ENCODE measurements around the gene KIF16B. TPM values are rescaled to one million over a fixed set of nuclear protein-coding genes. Genes with fewer than 3 reads are reported as not detected.

The KIF16B gene
- total and polyA plus RNA-seq, 2 of the 8 experiments (the other 6 are each of a cell fraction or from before 2014, with no cell fraction given) = 3.0 to 9.2 TPM

- Histone ChIP-seq H3K23me2 (ENCODE audit: low read depth, low read length) (no peaks in the 10 kb centered on the region), H4K5ac (ENCODE audit: insufficient read length, low read depth, low read length) (no peak overlapping the region), H4K20me1 (replicated peaks in 1 of 2; ENCODE audit: control insufficient read depth in 1 of 2, insufficient read depth in 2 of 2, low read length in 2 of 2) (no peaks in the 10 kb centered on the region), H3K23ac (ENCODE audit: insufficient read length) (no peak overlapping the region), H3K27me3 (replicated peaks in 1 of 4; ENCODE audit: control insufficient read depth in 3 of 4, extremely low read depth in 1 of 4, insufficient read depth in 3 of 4, low read length in 3 of 4) (no peaks in the 10 kb centered on the region), H3K56ac (replicated peaks; ENCODE audit: insufficient read length, low read depth, low read length) (no peak overlapping the region), H3K27ac (ENCODE audit: low read depth, low read length) (no peak overlapping the region), H3K4me1 (replicated peaks in 1 of 4; ENCODE audit: control insufficient read depth in 3 of 4, insufficient read depth in 4 of 4, low read length in 3 of 4) (no peaks in the 10 kb centered on the region), H3K79me1 (ENCODE audit: low read depth, low read length) (no peaks in the 10 kb centered on the region), H3K4me3 (ENCODE audit: extremely low read depth in 1 of 4, insufficient read depth in 2 of 4, low read depth in 3 of 4, low read length in 4 of 4) (no peak overlapping the region), H2BK15ac (ENCODE audit: low read length) (no peak overlapping the region), H3K18ac (ENCODE audit: extremely low read depth, low read length) (no peak overlapping the region), H2BK12ac (ENCODE audit: low read depth, low read length) (no peak overlapping the region), H3K79me2 (ENCODE audit: control insufficient read depth in 1 of 2, insufficient read depth in 2 of 2, low read length in 2 of 2) (no peaks in the 10 kb centered on the region), H3K4ac (replicated peaks; ENCODE audit: insufficient read length, low read depth, low read length) (no peak overlapping the region), H3K9ac (replicated peaks in 1 of 4; ENCODE audit: extremely low read depth in 1 of 4, low read depth in 3 of 4, low read length in 3 of 4) (no peak overlapping the region), H3K14ac (ENCODE audit: insufficient read length) (no peak overlapping the region), H2BK5ac (ENCODE audit: low read depth, low read length) (no peak overlapping the region), H3K4me2 (ENCODE audit: insufficient read depth in 1 of 2, low read depth in 2 of 2, low read length in 2 of 2) (no peak overlapping the region), H3K9me3 (ENCODE audit: insufficient read depth in 2 of 2, low read depth in 1 of 2, low read length in 1 of 2) (0 out of 4 replicates have a peak, but pooled peaks cover 0 to 2% of the 10 kb centered on the region in 2 experiments), H4K8ac (ENCODE audit: extremely low read depth, insufficient read depth, low read length) (no peak overlapping the region), H2BK120ac (replicated peaks; ENCODE audit: low read depth, low read length) (no peak overlapping the region), H3K36me3 (ENCODE audit: control insufficient read depth in 2 of 4, insufficient read depth in 4 of 4, low read length in 3 of 4) (no peaks in the 10 kb centered on the region; a peak in 2 of 8 replicates), H4K91ac (replicated peaks; ENCODE audit: insufficient read length, low read length) (no peak overlapping the region), H2AFZ (ENCODE audit: low read length) (no peak overlapping the region), H2BK20ac (ENCODE audit: low read length) (no peak overlapping the region), H2AK5ac (ENCODE audit: low read depth, low read length) (no peak overlapping the region)
- POLR2A ChIA-PET (ENCODE audit: partially characterized antibody) = no interaction called here
- no peak for DNase-seq (ENCODE audit: low read depth in 1 of 2, low spot score in 2 of 2)
- 92% methylated on average over 2 of the region's 2 CpGs; no CpG with 5 or more reads in 1 of the 2 experiments for WGBS, 2 experiments (ENCODE audit: extremely low coverage in 1 of 2, insufficient coverage in 1 of 2, insufficient read length in 1 of 2, insufficient replicate concordance in 2 of 2, low coverage in 1 of 2, low lambda C conversion rate in 2 of 2, missing lambda C conversion rate in 1 of 2)
- no peak for FAIRE-seq
- TF ChIP-seq ATF3 (IDR thresholded peaks at IDR 0.05; ENCODE audit: insufficient read depth, low read depth, low read length) = no peak
- no peak for TF ChIP-seq RXRA (IDR thresholded peaks at IDR 0.05; ENCODE audit: insufficient read depth, low read depth, low read length)
- TF ChIP-seq HDAC2 (IDR thresholded peaks at IDR 0.05; ENCODE audit: borderline replicate concordance in 1 of 2, low read depth in 2 of 2, low read length in 2 of 2) = no peak
- TF ChIP-seq SP1 (IDR thresholded peaks at IDR 0.05; ENCODE audit: low read depth, low read length) = no peak
- TF ChIP-seq USF2 (IDR thresholded peaks at IDR 0.05; ENCODE audit: low read length) = no peak
- TF ChIP-seq ZNF274 (IDR thresholded peaks at IDR 0.05; ENCODE audit: borderline replicate concordance, extremely low read depth, low read length) = no peak
- TF ChIP-seq RBBP5 (IDR thresholded peaks at IDR 0.05; ENCODE audit: borderline replicate concordance, low read depth, low read length) = no peak
- no peak for TF ChIP-seq SRF (IDR thresholded peaks at IDR 0.05; ENCODE audit: low read depth, low read length)
- no peak for TF ChIP-seq BCL11A (IDR thresholded peaks at IDR 0.05; ENCODE audit: low read depth in 2 of 2, low read length in 2 of 2)
- CTCF ChIA-PET (ENCODE audit: partially characterized antibody) = no interaction called here
Observed at GRCh38 chr20:16381444-16381843, 191.8 kb downstream of the KIF16B start.

Measured in H1 (cell line).